ENCODE results near the gene TMEM30B.

DNA sequence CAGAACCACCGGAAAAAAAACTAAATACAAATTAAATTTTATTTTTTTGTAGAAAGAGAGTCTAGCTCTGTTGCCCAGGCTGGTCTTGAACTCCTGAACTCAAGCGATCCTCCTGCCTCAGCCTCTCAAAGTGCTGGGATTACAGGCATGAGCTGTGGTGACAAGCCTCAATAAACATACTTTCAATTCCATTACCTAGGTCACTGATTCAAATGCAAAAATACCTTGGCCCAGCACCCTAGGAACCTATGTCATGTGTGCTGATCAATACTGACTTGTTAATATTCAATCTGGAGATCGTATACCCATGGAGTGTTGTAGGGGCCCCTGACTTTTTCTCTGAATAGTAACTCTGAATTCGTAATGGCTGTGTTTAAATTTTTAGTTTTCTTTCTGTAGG is 7.1 kb upstream of the TMEM30B start:
- TF ChIP-seq ZBTB21 (tag by site-specific recombination; IDR thresholded peaks at IDR 0.05) (no peak), ZNF600 (tag by site-specific recombination; IDR thresholded peaks at IDR 0.05) (no peak), BCL11A (tag by site-specific recombination; IDR thresholded peaks at IDR 0.05; ENCODE audit: low read depth) (no peak), ZNF175 (tag by site-specific recombination; IDR thresholded peaks at IDR 0.05) (no peak)
- TF ChIP-seq, protein P1, sequence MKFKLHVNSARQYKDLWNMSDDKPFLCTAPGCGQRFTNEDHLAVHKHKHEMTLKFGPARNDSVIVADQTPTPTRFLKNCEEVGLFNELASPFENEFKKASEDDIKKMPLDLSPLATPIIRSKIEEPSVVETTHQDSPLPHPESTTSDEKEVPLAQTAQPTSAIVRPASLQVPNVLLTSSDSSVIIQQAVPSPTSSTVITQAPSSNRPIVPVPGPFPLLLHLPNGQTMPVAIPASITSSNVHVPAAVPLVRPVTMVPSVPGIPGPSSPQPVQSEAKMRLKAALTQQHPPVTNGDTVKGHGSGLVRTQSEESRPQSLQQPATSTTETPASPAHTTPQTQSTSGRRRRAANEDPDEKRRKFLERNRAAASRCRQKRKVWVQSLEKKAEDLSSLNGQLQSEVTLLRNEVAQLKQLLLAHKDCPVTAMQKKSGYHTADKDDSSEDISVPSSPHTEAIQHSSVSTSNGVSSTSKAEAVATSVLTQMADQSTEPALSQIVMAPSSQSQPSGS (tag by site-specific recombination; IDR thresholded peaks at IDR 0.05; ENCODE audit: low read depth): no peak
